Mesendoderm (in vitro differentiated cells): ENCODE results near the gene TSPAN10.

ENCODE experiments used
- DNase-seq: peaks from one replicate; pipeline ENCODE4 v3.0.0; 2013
- H2AK5ac ChIP-seq: 2 replicates; pipeline ENCODE4 v1.6.1; 2013; ENCODE audit warnings: low read length, inconsistent platforms
- H2BK120ac ChIP-seq: 2 replicates; pipeline ENCODE4 v1.6.1; 2013; ENCODE audit warnings: low read depth, mild to moderate bottlenecking, low read length, moderate library complexity, mixed read lengths
- H2BK15ac ChIP-seq: replicated peaks from 2 replicates; pipeline ENCODE4 v1.6.1; 2013; ENCODE audit warnings: low read depth, mild to moderate bottlenecking, moderate library complexity
- H2BK5ac ChIP-seq: 2 replicates; pipeline ENCODE4 v1.6.1; 2013; ENCODE audit warnings: low read length, inconsistent platforms
- H3K18ac ChIP-seq: 2 replicates; pipeline ENCODE4 v1.6.1; 2013; ENCODE audit warnings: mild to moderate bottlenecking, low read length, mixed read lengths
- H3K23ac ChIP-seq: one replicate; pipeline ENCODE4 v1.6.1; 2013; ENCODE audit warnings: low read length
- H3K27ac ChIP-seq: 2 replicates; pipeline ENCODE4 v1.5.1; 2013; ENCODE audit warnings: low read depth, mild to moderate bottlenecking, inconsistent platforms, low read length, moderate library complexity
- H3K27me3 ChIP-seq: 2 replicates; pipeline ENCODE4 v1.6.1; 2013; ENCODE audit warnings: low read length, control low read depth, mild to moderate bottlenecking, inconsistent platforms; ENCODE audit not compliant: insufficient read depth, poor library complexity
- H3K36me3 ChIP-seq: 2 replicates; pipeline ENCODE4 v1.6.1; 2013; ENCODE audit warnings: low read length, inconsistent platforms; ENCODE audit not compliant: control insufficient read depth, insufficient read depth
- H3K4ac ChIP-seq: one replicate; pipeline ENCODE4 v1.6.1; 2013; ENCODE audit warnings: low read depth, mild to moderate bottlenecking, low read length, moderate library complexity
- H3K4me1 ChIP-seq: 2 replicates; pipeline ENCODE4 v1.6.1; 2013; ENCODE audit warnings: low read depth, low read length, inconsistent platforms; ENCODE audit not compliant: control insufficient read depth
- H3K4me2 ChIP-seq: 2 replicates; pipeline ENCODE4 v1.6.1; 2013; ENCODE audit warnings: low read length
- H3K4me3 ChIP-seq: 2 replicates; pipeline ENCODE4 v1.5.1; 2013; ENCODE audit warnings: mild to moderate bottlenecking, low read length
- H3K56ac ChIP-seq: one replicate; pipeline ENCODE4 v1.6.1; 2013; ENCODE audit warnings: low read length
- H3K79me1 ChIP-seq: 2 replicates; pipeline ENCODE4 v1.6.1; 2013; ENCODE audit warnings: low read length, inconsistent platforms
- H3K79me2 ChIP-seq: 2 replicates; pipeline ENCODE4 v1.6.1; 2013; ENCODE audit warnings: mild to moderate bottlenecking, low read length; ENCODE audit not compliant: control insufficient read depth, insufficient read depth
- H3K9ac ChIP-seq: 2 replicates; pipeline ENCODE4 v1.6.1; 2013; ENCODE audit warnings: low read length, inconsistent platforms
- H4K5ac ChIP-seq: one replicate; pipeline ENCODE4 v1.6.1; 2013; ENCODE audit warnings: low read length
- H4K8ac ChIP-seq: one replicate; pipeline ENCODE4 v1.6.1; 2013; ENCODE audit warnings: low read depth, mild to moderate bottlenecking, control low read depth, low read length, moderate library complexity
- WGBS: extraction: QIAGEN DNeasy Blood & Tissue Kit; methylation state at CpG from one replicate; pipeline ENCODE4 v1.1.7; 2013; ENCODE audit warnings: low lambda C conversion rate, missing lambda C conversion rate; ENCODE audit not compliant: insufficient coverage; ENCODE audit errors: extremely low coverage; 5-methylcytosine and 5-hydroxymethylcytosine counted together

TSPAN10 gene

GRCh38 chr17:81608605-81609004 is 28.4 kb upstream of the TSPAN10 start:
- Histone ChIP-seq H2BK5ac (no peak overlapping the region), H3K4ac (no peak overlapping the region), H4K5ac (no peak overlapping the region), H2AK5ac (no peak overlapping the region), H3K18ac (no peak overlapping the region), H2BK15ac (no peak overlapping the region), H3K9ac (no peak overlapping the region), H2BK120ac (no peak overlapping the region), H3K56ac (no peak overlapping the region), H3K4me3 (no peak overlapping the region), H3K79me2 (peaks cover 5% of the 10 kb centered on the region), H3K4me2 (no peak overlapping the region), H3K79me1 (peaks cover 18% of the 10 kb centered on the region), H3K4me1 (no peaks in the 10 kb centered on the region), H3K23ac (no peak overlapping the region), H3K36me3 (peaks cover 25% of the 10 kb centered on the region), H4K8ac (no peak overlapping the region), H3K27me3 (no peaks in the 10 kb centered on the region), H3K27ac (no peak overlapping the region)
- no CpG with 5 or more reads among the region's 13 CpGs for WGBS
- DNase-seq, result no peak

GRCh38 chr17:81609541-81610311 is 27.3 kb upstream of the TSPAN10 start:
- no peak overlapping the region for H3K9ac ChIP-seq
- H4K5ac ChIP-seq, result no peak overlapping the region
- H3K79me2 ChIP-seq, result peaks cover 10% of the 10 kb centered on the region
- no peak overlapping the region for H4K8ac ChIP-seq
- H3K23ac ChIP-seq, result no peak overlapping the region
- H3K79me1 ChIP-seq, result peaks cover 19% of the 10 kb centered on the region
- no peak overlapping the region for H3K27ac ChIP-seq
- H3K4me2 ChIP-seq, result no peak overlapping the region
- H3K4ac ChIP-seq, result no peak overlapping the region
- H2BK120ac ChIP-seq, result no peak overlapping the region
- no peak overlapping the region for H2BK5ac ChIP-seq
- DNase-seq, result no peak
- peaks cover 19% of the 10 kb centered on the region for H3K36me3 ChIP-seq
- H3K4me3 ChIP-seq, result no peak overlapping the region
- H3K27me3 ChIP-seq, result no peaks in the 10 kb centered on the region
- no peak overlapping the region for H3K56ac ChIP-seq
- no peak overlapping the region for H2AK5ac ChIP-seq
- H3K18ac ChIP-seq, result no peak overlapping the region
- H2BK15ac ChIP-seq, result no peak overlapping the region
- H3K4me1 ChIP-seq, result no peaks in the 10 kb centered on the region
- no CpG with 5 or more reads among the region's 19 CpGs for WGBS

GRCh38 chr17:81612172-81612970 is 24.6 kb upstream of the TSPAN10 start:
- H3K79me1 ChIP-seq, result peaks cover 23% of the 10 kb centered on the region
- WGBS, result no CpG with 5 or more reads among the region's 16 CpGs
- no peak overlapping the region for H2BK15ac ChIP-seq
- H3K4me3 ChIP-seq, result no peak overlapping the region
- no peaks in the 10 kb centered on the region for H3K27me3 ChIP-seq
- no peak overlapping the region for H3K56ac ChIP-seq
- H2BK5ac ChIP-seq, result no peak overlapping the region
- H3K4me1 ChIP-seq, result no peaks in the 10 kb centered on the region
- H3K36me3 ChIP-seq, result peaks cover 18% of the 10 kb centered on the region
- H3K79me2 ChIP-seq, result peaks cover 23% of the 10 kb centered on the region
- no peak overlapping the region for H4K8ac ChIP-seq
- H2AK5ac ChIP-seq, result no peak overlapping the region
- H4K5ac ChIP-seq, result no peak overlapping the region
- H2BK120ac ChIP-seq, result no peak overlapping the region
- no peak overlapping the region for H3K27ac ChIP-seq
- H3K18ac ChIP-seq, result no peak overlapping the region
- no peak overlapping the region for H3K4ac ChIP-seq
- H3K4me2 ChIP-seq, result no peak overlapping the region
- no peak overlapping the region for H3K23ac ChIP-seq
- no peak overlapping the region for H3K9ac ChIP-seq
- DNase-seq, result no peak

DNA sequence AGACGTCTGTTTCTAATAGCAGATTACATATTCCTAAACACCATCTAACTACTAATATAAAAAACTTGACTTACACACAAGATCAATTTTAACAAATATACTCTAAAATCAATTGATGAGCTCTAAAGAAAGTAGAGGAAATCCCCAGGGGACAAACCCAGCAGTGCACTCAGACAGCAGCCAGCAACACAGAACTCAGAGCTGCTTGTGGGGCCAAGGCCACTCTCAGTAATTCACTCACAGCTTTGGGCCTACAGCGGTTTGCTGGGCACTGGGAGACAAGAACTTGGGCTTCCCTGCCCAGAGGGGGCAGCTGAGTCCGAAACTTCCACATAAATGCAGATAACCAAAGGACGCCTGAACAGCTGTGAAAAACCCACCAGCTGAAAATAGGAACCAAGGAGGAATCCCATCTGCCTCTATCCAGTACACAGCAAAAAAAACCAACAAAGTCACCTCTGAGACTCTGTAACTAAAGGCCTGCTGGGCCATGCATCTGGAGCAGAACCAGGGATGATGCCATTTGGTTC is 21.5 kb upstream of the TSPAN10 start:
- no peak overlapping the region for H2BK15ac ChIP-seq
- H3K18ac ChIP-seq, result no peak overlapping the region
- no peak overlapping the region for H3K4me2 ChIP-seq
- H3K4ac ChIP-seq, result no peak overlapping the region
- no peak overlapping the region for H3K4me3 ChIP-seq
- no peak overlapping the region for H4K8ac ChIP-seq
- no peaks in the 10 kb centered on the region for H3K27me3 ChIP-seq
- H3K27ac ChIP-seq, result no peak overlapping the region
- H3K56ac ChIP-seq, result no peak overlapping the region
- no peak overlapping the region for H3K23ac ChIP-seq
- H4K5ac ChIP-seq, result no peak overlapping the region
- H3K79me1 ChIP-seq, result peaks cover 13% of the 10 kb centered on the region
- peaks cover 9% of the 10 kb centered on the region for H3K36me3 ChIP-seq
- H3K79me2 ChIP-seq, result peaks cover 20% of the 10 kb centered on the region
- WGBS, result no CpG with 5 or more reads among the region's 4 CpGs
- H2AK5ac ChIP-seq, result no peak overlapping the region
- H3K4me1 ChIP-seq, result no peaks in the 10 kb centered on the region
- no peak for DNase-seq
- no peak overlapping the region for H3K9ac ChIP-seq
- H2BK120ac ChIP-seq, result no peak overlapping the region
- H2BK5ac ChIP-seq, result no peak overlapping the region

DNA sequence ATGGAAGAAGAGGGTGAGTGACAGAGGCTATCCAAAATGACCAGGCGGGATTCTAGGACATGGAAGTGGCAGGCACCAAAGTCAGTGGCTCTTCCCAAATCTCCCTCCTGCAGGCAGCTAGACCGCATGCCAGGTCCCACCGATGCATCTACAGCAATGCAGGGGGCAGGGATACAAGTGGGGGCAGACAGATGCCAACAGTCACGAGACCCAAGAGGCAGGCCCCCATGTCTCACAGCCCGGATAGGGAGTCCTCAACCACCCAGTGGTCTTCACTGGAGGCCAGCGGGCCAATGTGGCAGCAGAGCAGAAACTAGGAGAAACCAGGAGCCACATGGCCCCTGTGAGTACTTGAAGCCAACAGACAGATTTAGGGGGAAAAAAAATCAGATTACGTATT is 20.1 kb upstream of the TSPAN10 start:
- Histone ChIP-seq H4K5ac (no peak overlapping the region), H3K79me2 (peaks cover 20% of the 10 kb centered on the region), H2BK120ac (no peak overlapping the region), H2AK5ac (no peak overlapping the region), H3K4me2 (no peak overlapping the region), H3K9ac (no peak overlapping the region), H4K8ac (no peak overlapping the region), H3K56ac (no peak overlapping the region), H2BK5ac (no peak overlapping the region), H3K4me1 (no peaks in the 10 kb centered on the region), H3K27me3 (no peaks in the 10 kb centered on the region), H3K27ac (no peak overlapping the region), H3K79me1 (peaks cover 13% of the 10 kb centered on the region), H3K4ac (no peak overlapping the region), H3K18ac (no peak overlapping the region), H3K36me3 (peaks cover 15% of the 10 kb centered on the region), H2BK15ac (no peak overlapping the region), H3K4me3 (no peak overlapping the region), H3K23ac (no peak overlapping the region)
- no CpG with 5 or more reads among the region's 7 CpGs for WGBS
- no peak for DNase-seq
